Measurements from ENCODE around the gene TSPAN17. TPM values are rescaled to one million over a fixed set of nuclear protein-coding genes. Genes with fewer than 3 reads are reported as not detected.

Gene TSPAN17
- total and polyA plus RNA-seq, 9 of the 15 experiments (the other 6 are each of a cell fraction or from before 2014, with no cell fraction given) = 0.73 to 58.3 (median 34.5) TPM

DNA sequence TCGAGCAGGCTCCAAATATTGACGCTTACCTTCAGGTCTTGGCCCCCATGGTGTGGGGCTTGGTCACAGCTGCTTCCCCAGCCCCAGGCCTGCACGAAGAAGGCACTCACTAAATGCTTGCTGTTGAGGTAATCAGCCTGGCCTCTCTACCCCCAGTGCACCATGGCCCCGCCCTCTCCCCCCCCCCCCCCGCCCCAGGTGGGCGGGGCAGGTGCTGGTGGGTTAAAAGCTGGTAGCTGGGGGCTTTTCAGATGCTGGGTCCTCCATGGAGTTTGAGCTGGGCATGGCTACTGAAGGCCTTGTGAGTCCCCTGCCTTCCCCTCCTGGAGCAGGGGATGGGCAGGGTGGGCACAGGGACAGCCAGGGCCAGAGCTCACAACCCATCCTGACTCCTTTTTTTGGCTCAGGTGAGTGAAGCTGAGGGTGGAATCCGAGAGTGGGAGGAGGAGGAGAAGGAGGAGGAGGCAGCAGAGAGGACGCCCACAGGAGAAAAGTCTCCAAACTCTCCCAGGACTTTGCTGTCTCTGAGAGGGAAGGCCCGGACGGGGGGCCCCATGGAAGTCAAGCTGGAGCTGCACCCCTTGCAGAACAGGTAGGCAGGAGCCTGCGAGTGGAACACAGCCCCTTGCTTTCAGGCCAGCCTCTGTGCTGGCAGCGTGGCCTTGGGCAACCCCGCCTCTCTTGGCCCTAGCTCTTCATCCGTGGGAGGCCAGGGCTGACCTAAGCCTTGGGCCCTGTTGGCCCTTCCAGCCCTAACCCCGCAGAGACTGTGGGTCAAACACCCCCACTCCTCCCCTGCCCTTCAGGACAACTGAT is 4.4 kb upstream of the TSPAN17 start:
- Histone ChIP-seq H3K9me3 (replicated peaks; ENCODE audit: control insufficient read depth, insufficient read depth, low read depth, low read length) (no peaks in the 10 kb centered on the region), H3K36me3 (ENCODE audit: control insufficient read depth, insufficient read depth, low read length) (no peaks in the 10 kb centered on the region), H3K27ac (ENCODE audit: extremely low read depth, low read depth, low read length) (no peak overlapping the region), H3K27me3 (ENCODE audit: control insufficient read depth in 2 of 2, insufficient read depth in 2 of 2, low read length in 2 of 2) (peaks cover 7 to 12% of the 10 kb centered on the region in 2 experiments; a peak in 2 of 5 replicates), H3K9me1 (ENCODE audit: control insufficient read depth, insufficient read depth, low read length) (no peaks in the 10 kb centered on the region), H2AFZ (ENCODE audit: low read depth, low read length) (no peak overlapping the region), H3K4me2 (ENCODE audit: insufficient read depth, low read length) (no peak overlapping the region), H3K79me2 (ENCODE audit: control insufficient read depth, insufficient read depth, low read length) (peaks cover 6% of the 10 kb centered on the region), H3K9ac (ENCODE audit: insufficient read depth in 1 of 2, low read depth in 2 of 2, low read length in 2 of 2) (0 out of 4 replicates have a peak overlapping the region, but pooled peaks of 1 of the 2 experiments have one; percentile 54), H4K20me1 (replicated peaks; ENCODE audit: control insufficient read depth, insufficient read depth, low read length) (peaks cover 4% of the 10 kb centered on the region; the same call in 1 of the 2 replicates), H3K4me1 (replicated peaks in 1 of 2; ENCODE audit: control insufficient read depth in 2 of 2, insufficient read depth in 2 of 2, low read length in 2 of 2) (peaks cover 24 to 48% of the 10 kb centered on the region in 2 experiments; a peak in 4 of 5 replicates), H3K4me3 (no peak overlapping the region)
- FAIRE-seq = no peak
- ATAC-seq = no peak
- ChIA-PET CTCF (ENCODE audit: low intra/inter-chr PET ratio) (no interaction called here), POLR2A (interaction anchor here (0.6 to 0.7 kb wide), 2 partner anchors 70 to 190 kb away, joined by 3 read pairs; no protein-coding TSS in a partner anchor)
- peak in 3 of 4 experiments; percentile 48 to 51 (median 50) for DNase-seq (ENCODE audit: extremely low read depth in 1 of 4, low spot score in 3 of 4)
- BruUV-seq (replicated peaks) = no TSS peak
- 47% methylated on average over 8 of the region's 15 CpGs for WGBS (ENCODE audit: insufficient coverage, low coverage, missing lambda C conversion rate)
- intact Hi-C loops (cut with micrococcal nuclease) (loop anchor here (10.0 kb wide), 1 partner anchor 68 kb away; no protein-coding TSS in a partner anchor), in situ Hi-C loops (cut with MboI) (no loop called here)
- TF ChIP-seq PML (IDR thresholded peaks at IDR 0.05; ENCODE audit: low read length) (no peak), FUS (optimal IDR thresholded peaks at IDR 0.05; ENCODE audit: low read depth, low read length) (no peak), MCM7 (IDR thresholded peaks at IDR 0.05) (no peak), SRF (CRISPR knock-in tag; IDR thresholded peaks at IDR 0.05) (no peak), PCBP2 (IDR thresholded peaks at IDR 0.05; ENCODE audit: low read depth, low read length, poor library complexity, severe bottlenecking) (no peak), CREBBP (IDR thresholded peaks at IDR 0.05; ENCODE audit: low read depth, low read length) (no peak), ZNF3 (CRISPR knock-in tag; IDR thresholded peaks at IDR 0.05) (no peak), SMAD2 (IDR thresholded peaks at IDR 0.05; ENCODE audit: low read depth, low read length) (no peak), ZNF551 (CRISPR knock-in tag; IDR thresholded peaks at IDR 0.05) (no peak), TAL1 (IDR thresholded peaks at IDR 0.05) (no peak)
- TF ChIP-seq, protein P1, sequence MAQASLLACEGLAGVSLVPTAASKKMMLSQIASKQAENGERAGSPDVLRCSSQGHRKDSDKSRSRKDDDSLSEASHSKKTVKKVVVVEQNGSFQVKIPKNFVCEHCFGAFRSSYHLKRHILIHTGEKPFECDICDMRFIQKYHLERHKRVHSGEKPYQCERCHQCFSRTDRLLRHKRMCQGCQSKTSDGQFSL (CRISPR knock-in tag; IDR thresholded peaks at IDR 0.05) = no peak
- TF ChIP-seq, protein P1 (tag; IDR thresholded peaks at IDR 0.05) = peak in 1 of 2 experiments; percentile 65; a peak in 1 of 4 replicates
- TF ChIP-seq, protein P2, sequence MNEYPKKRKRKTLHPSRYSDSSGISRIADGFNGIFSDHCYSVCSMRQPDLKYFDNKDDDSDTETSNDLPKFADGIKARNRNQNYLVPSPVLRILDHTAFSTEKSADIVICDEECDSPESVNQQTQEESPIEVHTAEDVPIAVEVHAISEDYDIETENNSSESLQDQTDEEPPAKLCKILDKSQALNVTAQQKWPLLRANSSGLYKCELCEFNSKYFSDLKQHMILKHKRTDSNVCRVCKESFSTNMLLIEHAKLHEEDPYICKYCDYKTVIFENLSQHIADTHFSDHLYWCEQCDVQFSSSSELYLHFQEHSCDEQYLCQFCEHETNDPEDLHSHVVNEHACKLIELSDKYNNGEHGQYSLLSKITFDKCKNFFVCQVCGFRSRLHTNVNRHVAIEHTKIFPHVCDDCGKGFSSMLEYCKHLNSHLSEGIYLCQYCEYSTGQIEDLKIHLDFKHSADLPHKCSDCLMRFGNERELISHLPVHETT (CRISPR knock-in tag; conservative IDR thresholded peaks at IDR 0.05 in 1 of 2, IDR thresholded peaks at IDR 0.05 in 1 of 2) = no peak
- TF ChIP-seq, protein P3, sequence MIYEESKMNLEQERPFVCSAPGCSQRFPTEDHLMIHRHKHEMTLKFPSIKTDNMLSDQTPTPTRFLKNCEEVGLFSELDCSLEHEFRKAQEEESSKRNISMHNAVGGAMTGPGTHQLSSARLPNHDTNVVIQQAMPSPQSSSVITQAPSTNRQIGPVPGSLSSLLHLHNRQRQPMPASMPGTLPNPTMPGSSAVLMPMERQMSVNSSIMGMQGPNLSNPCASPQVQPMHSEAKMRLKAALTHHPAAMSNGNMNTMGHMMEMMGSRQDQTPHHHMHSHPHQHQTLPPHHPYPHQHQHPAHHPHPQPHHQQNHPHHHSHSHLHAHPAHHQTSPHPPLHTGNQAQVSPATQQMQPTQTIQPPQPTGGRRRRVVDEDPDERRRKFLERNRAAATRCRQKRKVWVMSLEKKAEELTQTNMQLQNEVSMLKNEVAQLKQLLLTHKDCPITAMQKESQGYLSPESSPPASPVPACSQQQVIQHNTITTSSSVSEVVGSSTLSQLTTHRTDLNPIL (CRISPR knock-in tag; IDR thresholded peaks at IDR 0.05) = no peak
- TF ChIP-seq, protein P4, sequence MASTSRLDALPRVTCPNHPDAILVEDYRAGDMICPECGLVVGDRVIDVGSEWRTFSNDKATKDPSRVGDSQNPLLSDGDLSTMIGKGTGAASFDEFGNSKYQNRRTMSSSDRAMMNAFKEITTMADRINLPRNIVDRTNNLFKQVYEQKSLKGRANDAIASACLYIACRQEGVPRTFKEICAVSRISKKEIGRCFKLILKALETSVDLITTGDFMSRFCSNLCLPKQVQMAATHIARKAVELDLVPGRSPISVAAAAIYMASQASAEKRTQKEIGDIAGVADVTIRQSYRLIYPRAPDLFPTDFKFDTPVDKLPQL (IDR thresholded peaks at IDR 0.05; ENCODE audit: extremely low read depth, insufficient read length) = no peak
